Fibroblast of skin of scalp (primary cell): Measurements from ENCODE around the gene PITX3.
"Not testable (repeated sequence)": the region's sequence is repeated elsewhere in the genome, so short reads cannot be mapped to it uniquely, and the experiment has no call there.

Experiments used
- DNase-seq: peaks from one replicate; pipeline ENCODE4 v3.0.0-alpha.2; 2013

The PITX3 gene

GRCh38 chr10:102225646-102226541, 15.4 kb downstream of the PITX3 start, which contains the start of gene ELOVL3:
Gene ELOVL3 (plus strand): TSS chr10:102226299. CDS start chr10:102226549, 250 bp downstream.
- peak; percentile 93 for DNase-seq

- DNase-seq: no peak
Measured at GRCh38 chr10:102222797-102223196, 18.5 kb downstream of the PITX3 start.

GRCh38 chr10:102220612-102221011, 20.7 kb downstream of the PITX3 start:
- DNase-seq: no peak

- DNase-seq: no peak
Measured at GRCh38 chr10:102219370-102219769, 21.9 kb downstream of the PITX3 start.

- DNase-seq: not testable (repeated sequence)
Measured at GRCh38 chr10:102213599-102213998, 27.7 kb downstream of the PITX3 start.

- no peak for DNase-seq
Measured at GRCh38 chr10:102211615-102212299, 29.6 kb downstream of the PITX3 start.

- DNase-seq: no peak
Measured at GRCh38 chr10:102208311-102209035, 32.8 kb downstream of the PITX3 start.

- DNase-seq: no peak
Measured at GRCh38 chr10:102202386-102202785, 38.9 kb downstream of the PITX3 start.

GRCh38 chr10:102200751-102201640, 40.3 kb downstream of the PITX3 start:
- no peak for DNase-seq

- no peak for DNase-seq
Measured at GRCh38 chr10:102198027-102198426, 43.3 kb downstream of the PITX3 start.

- DNase-seq: no peak
Measured at GRCh38 chr10:102196893-102197292, 44.4 kb downstream of the PITX3 start.

GRCh38 chr10:102195296-102195870, 45.9 kb downstream of the PITX3 start:
- DNase-seq: peak; percentile 15

- no peak for DNase-seq
Measured at GRCh38 chr10:102191956-102192355, 49.4 kb downstream of the PITX3 start.

GRCh38 chr10:102188941-102189898, 52.1 kb downstream of the PITX3 start:
- not testable (repeated sequence) for DNase-seq

- no peak for DNase-seq
Measured at GRCh38 chr10:102188298-102188940, 52.9 kb downstream of the PITX3 start.

GRCh38 chr10:102185811-102186527, 55.3 kb downstream of the PITX3 start:
- DNase-seq: no peak

- no peak for DNase-seq
Measured at GRCh38 chr10:102185272-102185671, 56.0 kb downstream of the PITX3 start.

- DNase-seq: no peak
Measured at GRCh38 chr10:102184606-102185005, 56.7 kb downstream of the PITX3 start.
